ENCODE results near the gene RIOX2.

The RIOX2 gene

DNA sequence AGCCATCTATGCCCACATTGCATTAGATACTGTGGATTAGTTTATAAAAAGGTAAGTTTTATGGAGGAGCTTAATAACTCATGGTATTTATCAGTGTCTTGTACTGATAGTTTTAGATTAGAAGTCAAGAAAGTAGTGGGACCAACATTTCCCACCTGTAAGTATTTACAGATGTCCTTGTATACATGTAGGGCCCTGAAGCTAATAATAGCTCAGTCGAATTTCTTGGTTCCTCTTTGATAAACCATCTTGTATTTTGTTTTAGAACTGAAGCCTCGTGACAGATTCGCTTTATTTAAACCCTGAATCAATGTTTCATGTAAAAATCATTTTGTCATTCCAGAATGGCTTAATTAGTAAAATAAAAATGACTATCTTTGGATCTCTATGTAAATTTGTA, 77.0 kb downstream of the RIOX2 start:
- H3K79me2 ChIP-seq (ENCODE audit: insufficient read depth, low read length), result no peaks in the 10 kb centered on the region
- no peaks in the 10 kb centered on the region for H3K9me2 ChIP-seq (ENCODE audit: low read depth, low read length)
- no peaks in the 10 kb centered on the region for H3K27me3 ChIP-seq (ENCODE audit: insufficient read depth, low read length)
- no peaks in the 10 kb centered on the region for H3F3A ChIP-seq (ENCODE audit: insufficient read depth, low read length)
- TF ChIP-seq, protein P1, sequence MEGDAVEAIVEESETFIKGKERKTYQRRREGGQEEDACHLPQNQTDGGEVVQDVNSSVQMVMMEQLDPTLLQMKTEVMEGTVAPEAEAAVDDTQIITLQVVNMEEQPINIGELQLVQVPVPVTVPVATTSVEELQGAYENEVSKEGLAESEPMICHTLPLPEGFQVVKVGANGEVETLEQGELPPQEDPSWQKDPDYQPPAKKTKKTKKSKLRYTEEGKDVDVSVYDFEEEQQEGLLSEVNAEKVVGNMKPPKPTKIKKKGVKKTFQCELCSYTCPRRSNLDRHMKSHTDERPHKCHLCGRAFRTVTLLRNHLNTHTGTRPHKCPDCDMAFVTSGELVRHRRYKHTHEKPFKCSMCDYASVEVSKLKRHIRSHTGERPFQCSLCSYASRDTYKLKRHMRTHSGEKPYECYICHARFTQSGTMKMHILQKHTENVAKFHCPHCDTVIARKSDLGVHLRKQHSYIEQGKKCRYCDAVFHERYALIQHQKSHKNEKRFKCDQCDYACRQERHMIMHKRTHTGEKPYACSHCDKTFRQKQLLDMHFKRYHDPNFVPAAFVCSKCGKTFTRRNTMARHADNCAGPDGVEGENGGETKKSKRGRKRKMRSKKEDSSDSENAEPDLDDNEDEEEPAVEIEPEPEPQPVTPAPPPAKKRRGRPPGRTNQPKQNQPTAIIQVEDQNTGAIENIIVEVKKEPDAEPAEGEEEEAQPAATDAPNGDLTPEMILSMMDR (IDR thresholded peaks at IDR 0.05; ENCODE audit: low read length), result no peak
- no peak for TF ChIP-seq EZH2 (IDR thresholded peaks at IDR 0.05; ENCODE audit: borderline replicate concordance, low read length)
- no peak overlapping the region for H2AFZ ChIP-seq (ENCODE audit: low read length)
- H3K4me2 ChIP-seq (ENCODE audit: low read length), result no peak overlapping the region
- no peak overlapping the region for H3K27ac ChIP-seq (ENCODE audit: low read depth, low read length, poor library complexity, severe bottlenecking)
- no peaks in the 10 kb centered on the region for H3K36me3 ChIP-seq (ENCODE audit: insufficient read depth, low read length)
- H3K9ac ChIP-seq (ENCODE audit: low read length), result no peak overlapping the region
- no peak overlapping the region for H3K4me3 ChIP-seq (ENCODE audit: low read depth, low read length, poor library complexity, severe bottlenecking)
- H3K9me3 ChIP-seq (ENCODE audit: low read length), result no peaks in the 10 kb centered on the region
- H4K20me1 ChIP-seq (ENCODE audit: insufficient read depth, low read length), result no peaks in the 10 kb centered on the region
- peaks cover 12% of the 10 kb centered on the region for H3K4me1 ChIP-seq (ENCODE audit: insufficient read depth, low read length, severe bottlenecking)

DNA sequence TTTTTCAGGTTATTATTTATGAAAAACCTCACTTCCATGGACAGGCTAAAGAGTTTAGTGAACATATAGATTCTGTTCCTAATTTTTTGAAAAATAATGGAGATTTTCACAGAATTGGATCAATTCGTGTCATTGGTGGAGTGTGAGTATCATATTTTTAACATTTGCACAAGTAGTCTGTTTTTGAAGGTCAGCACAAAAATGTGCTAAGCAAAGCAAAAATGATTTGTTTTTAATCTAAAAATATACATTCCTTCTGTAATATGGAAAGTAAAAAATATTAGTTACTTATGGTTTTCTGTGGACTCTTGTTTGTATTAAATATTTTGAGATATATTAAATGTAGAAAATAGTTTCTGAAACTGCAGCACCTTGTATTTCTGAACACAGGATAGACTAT, 79.4 kb downstream of the RIOX2 start:
- no peak overlapping the region for H3K27ac ChIP-seq (ENCODE audit: low read depth, low read length, poor library complexity, severe bottlenecking)
- peaks cover 12% of the 10 kb centered on the region for H3K4me1 ChIP-seq (ENCODE audit: insufficient read depth, low read length, severe bottlenecking)
- H4K20me1 ChIP-seq (ENCODE audit: insufficient read depth, low read length), result no peaks in the 10 kb centered on the region
- no peaks in the 10 kb centered on the region for H3K36me3 ChIP-seq (ENCODE audit: insufficient read depth, low read length)
- TF ChIP-seq, protein P1 (IDR thresholded peaks at IDR 0.05; ENCODE audit: low read length), result no peak
- no peak for TF ChIP-seq EZH2 (IDR thresholded peaks at IDR 0.05; ENCODE audit: borderline replicate concordance, low read length)
- no peak overlapping the region for H3K9ac ChIP-seq (ENCODE audit: low read length)
- no peaks in the 10 kb centered on the region for H3K79me2 ChIP-seq (ENCODE audit: insufficient read depth, low read length)
- H3K9me3 ChIP-seq (ENCODE audit: low read length), result no peaks in the 10 kb centered on the region
- no peaks in the 10 kb centered on the region for H3K27me3 ChIP-seq (ENCODE audit: insufficient read depth, low read length)
- H3K4me3 ChIP-seq (ENCODE audit: low read depth, low read length, poor library complexity, severe bottlenecking), result no peak overlapping the region
- no peaks in the 10 kb centered on the region for H3F3A ChIP-seq (ENCODE audit: insufficient read depth, low read length)
- H3K4me2 ChIP-seq (ENCODE audit: low read length), result no peak overlapping the region
- no peak overlapping the region for H2AFZ ChIP-seq (ENCODE audit: low read length)
- H3K9me2 ChIP-seq (ENCODE audit: low read depth, low read length), result no peaks in the 10 kb centered on the region

All from OCI-LY1 (cell line).